GM12872 (cell line): Measurements from ENCODE around the gene SLC6A8.

ENCODE experiments used
- TF ChIP-seq, protein P1 (sequence below): IDR thresholded peaks from 3 replicates; pipeline ENCODE4 v1.5.1; 2011; ENCODE audit warnings: low read depth, mild to moderate bottlenecking, low read length, moderate library complexity; ENCODE audit not compliant: insufficient read depth

Gene SLC6A8

GRCh38 chrX:153706799-153707198 lies 19.1 kb downstream of the SLC6A8 start:
- TF ChIP-seq, protein P1, sequence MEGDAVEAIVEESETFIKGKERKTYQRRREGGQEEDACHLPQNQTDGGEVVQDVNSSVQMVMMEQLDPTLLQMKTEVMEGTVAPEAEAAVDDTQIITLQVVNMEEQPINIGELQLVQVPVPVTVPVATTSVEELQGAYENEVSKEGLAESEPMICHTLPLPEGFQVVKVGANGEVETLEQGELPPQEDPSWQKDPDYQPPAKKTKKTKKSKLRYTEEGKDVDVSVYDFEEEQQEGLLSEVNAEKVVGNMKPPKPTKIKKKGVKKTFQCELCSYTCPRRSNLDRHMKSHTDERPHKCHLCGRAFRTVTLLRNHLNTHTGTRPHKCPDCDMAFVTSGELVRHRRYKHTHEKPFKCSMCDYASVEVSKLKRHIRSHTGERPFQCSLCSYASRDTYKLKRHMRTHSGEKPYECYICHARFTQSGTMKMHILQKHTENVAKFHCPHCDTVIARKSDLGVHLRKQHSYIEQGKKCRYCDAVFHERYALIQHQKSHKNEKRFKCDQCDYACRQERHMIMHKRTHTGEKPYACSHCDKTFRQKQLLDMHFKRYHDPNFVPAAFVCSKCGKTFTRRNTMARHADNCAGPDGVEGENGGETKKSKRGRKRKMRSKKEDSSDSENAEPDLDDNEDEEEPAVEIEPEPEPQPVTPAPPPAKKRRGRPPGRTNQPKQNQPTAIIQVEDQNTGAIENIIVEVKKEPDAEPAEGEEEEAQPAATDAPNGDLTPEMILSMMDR = no peak

- TF ChIP-seq, protein P1 = no peak
Measured at GRCh38 chrX:153707406-153707805, 19.7 kb downstream of the SLC6A8 start.

DNA sequence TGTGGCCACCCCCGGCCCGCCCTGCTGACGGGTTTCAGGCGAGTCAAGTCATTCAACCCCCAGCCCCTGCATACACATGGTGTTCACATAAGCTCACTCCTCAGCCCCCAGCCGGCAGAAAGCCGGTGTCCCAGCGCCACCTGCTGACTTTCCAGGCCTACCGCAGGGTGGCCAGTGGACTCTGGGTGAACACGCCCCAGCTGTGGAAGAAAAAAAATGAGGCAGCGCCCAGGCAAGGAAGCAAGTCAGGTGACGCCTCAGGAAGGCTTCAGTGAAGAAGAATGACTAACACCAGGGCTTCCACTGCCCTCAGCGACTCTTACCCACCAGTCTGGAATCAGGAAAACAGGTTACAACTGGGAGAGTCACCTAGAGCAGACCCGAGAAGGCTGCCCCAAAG lies 20.7 kb downstream of the SLC6A8 start:
- TF ChIP-seq, protein P1 = peak; percentile 39

GRCh38 chrX:153709726-153710674 lies 22.3 kb downstream of the SLC6A8 start:
- TF ChIP-seq, protein P1 = no peak

DNA sequence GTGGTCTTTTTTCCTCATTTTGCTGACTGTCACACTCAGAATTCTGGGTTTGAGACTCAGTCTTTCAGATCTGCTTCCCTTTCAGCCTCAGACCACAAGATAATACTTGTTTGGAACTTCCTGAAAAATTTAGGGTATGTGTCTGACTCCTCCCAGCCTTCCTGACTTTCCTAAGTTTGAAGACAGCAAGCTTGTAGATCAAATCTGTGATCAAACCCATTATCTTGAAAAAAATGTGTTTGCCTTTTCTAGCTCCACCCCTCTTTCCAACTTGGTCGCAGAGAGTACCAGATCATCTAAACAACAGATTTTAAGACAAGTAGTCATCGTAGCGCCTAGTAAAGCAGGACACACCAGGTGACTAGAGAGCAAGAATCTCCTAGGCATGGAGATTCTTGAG lies 26.5 kb downstream of the SLC6A8 start:
- TF ChIP-seq, protein P1 = no peak

- TF ChIP-seq, protein P1 = no peak
Measured at GRCh38 chrX:153717445-153717844, 29.7 kb downstream of the SLC6A8 start.

GRCh38 chrX:153719238-153719637 lies 31.5 kb downstream of the SLC6A8 start:
- TF ChIP-seq, protein P1 = no peak
